Esophagus mucosa (tissue), 1 donor: ENCODE results near the gene RAD51B. TPM values are rescaled to one million over a fixed set of nuclear protein-coding genes. Genes with fewer than 3 reads are reported as not detected.

ENCODE experiments used
- ATAC-seq: fragments of 200-7000 bp; cut with Tn5 transposase; one replicate; pipeline ENCODE4 v1.9.1; 2020
- total RNA-seq: library from RNA; stranded (reverse); gene quantifications from one replicate; pipeline ENCODE4 v1.2.4, GENCODE V29; 2023
- donor health status: DM: yes; HTN: yes; CAD: no.

The RAD51B gene
- total RNA-seq, 1 donor from 2014 or later: 12.2 TPM

DNA sequence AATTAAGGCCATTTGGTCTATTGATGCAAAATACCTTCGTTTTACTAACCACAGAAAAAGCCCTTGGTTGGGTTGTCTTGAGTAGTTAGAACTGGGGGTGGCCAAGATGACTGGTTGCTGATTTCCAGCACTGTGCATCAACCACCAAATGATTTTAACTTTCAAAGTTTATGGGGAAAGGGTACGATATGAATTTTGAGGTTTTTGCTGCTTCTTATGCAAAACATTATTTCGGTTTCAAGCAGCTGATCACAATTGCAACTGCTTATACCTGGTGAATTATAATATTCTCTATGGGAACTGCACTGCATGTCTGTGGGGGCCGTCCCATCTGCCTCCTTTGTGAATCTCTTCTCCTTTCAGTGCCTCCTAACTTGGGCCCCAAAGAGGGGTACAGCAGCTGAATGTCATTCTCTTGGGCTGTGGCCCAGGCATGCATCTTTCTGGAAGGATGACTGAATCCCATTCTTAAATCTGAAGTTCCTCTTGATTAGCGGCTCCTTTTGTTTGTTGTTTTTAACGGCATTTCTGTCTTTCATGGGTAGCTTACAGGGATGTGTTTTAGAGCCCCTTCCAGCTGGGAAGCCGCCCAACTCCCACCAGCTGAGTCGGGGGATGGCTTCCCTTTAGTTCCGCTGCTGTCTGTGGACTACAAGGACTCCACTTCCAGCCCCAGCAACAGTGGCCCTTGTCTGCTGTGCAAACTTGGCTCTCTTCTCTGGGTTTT lies 493.5 kb downstream of the RAD51B start:
- peak; percentile 35 for ATAC-seq

DNA sequence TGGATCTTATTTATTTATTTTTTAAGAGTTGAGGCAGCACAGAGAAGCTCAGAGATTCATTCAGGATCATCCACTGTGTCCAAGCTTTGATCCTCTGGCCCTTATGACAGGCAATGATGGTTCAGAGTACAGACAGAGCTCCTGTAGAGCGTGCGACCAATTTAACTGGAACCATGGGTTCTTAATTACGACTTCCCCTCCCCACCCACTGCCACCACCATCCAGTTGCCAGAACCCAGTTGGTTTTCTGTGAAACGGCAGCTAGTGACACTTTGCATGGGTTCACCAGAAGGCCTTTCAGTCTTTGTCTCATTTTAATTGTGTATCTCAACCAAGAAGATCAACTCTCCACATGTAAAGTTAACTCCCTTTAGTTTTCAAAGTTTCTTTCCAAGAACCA lies 495.1 kb downstream of the RAD51B start:
- no peak for ATAC-seq

DNA sequence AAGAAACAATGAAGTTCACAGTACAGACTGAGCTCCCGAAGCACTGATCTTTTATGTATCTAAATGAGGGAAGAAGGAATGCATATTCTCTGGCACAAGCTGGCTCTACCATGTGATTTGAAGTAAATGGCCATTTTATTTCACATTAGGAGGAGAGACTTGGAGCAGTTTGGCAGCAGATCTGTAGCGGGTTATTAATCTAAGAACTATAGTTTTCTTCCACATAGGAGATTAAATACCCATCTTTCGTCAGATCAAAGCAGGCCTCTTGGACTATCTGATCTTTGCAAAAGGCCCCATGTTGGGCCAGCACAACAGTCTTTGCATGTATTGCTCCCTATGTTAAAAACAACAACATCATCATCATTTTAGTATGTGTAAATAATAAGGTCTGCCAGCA lies 495.5 kb downstream of the RAD51B start:
- no peak for ATAC-seq

DNA sequence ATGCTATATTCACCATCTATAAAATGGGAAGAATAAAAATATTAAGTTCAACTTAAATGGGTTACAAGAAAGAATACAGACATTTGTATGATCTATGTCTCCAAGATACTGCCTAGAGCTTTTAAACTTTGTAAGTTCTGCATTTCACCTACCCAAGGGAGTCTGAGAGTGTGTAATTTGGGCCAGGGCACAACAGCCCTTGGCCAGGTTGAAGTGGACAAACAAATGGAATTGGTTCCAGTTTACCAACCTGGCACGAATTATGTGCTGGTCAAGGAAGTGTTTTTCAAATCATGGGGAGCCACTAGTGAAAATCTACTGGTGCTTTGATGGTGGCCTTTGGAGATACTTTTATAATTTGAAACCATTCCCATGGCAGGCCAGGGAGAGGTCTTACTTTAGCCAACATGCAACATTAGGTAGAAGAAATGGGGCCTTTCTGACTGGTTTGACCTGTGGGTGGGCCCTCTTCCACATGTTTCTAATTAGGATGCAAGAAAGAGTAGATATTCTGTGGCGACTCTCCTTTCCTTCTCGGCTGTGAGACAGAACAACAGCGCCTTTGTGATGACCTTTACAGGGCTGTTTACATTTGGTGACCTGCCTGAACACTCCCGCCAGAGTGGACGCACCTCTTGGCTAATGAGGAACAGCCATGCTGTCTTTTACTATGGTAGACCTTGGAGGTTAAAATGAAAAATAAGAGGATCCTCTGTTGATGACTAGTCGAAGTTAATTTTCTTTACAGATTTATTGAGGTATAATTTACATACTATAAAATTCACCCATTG lies 496.7 kb downstream of the RAD51B start:
- ATAC-seq: no peak

DNA sequence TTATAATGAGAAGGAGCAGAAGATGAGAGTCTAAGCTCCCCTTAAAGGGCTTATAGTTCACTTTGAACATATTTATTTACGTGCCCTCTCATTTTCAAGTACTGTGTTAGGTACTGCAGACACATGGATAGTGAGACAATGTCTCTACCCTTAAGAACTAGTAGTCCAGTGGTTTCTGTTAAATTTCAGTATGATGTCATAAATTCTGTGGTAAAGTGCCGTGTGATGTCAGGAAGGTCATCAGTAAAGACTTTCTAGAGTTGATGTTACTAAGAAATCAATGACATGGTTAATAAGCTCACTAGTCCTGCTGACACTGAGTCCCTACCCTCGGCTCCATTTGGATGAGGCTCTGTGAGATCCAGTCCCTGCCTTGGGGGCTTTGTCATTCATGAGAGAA lies 497.7 kb downstream of the RAD51B start:
- ATAC-seq: no peak

DNA sequence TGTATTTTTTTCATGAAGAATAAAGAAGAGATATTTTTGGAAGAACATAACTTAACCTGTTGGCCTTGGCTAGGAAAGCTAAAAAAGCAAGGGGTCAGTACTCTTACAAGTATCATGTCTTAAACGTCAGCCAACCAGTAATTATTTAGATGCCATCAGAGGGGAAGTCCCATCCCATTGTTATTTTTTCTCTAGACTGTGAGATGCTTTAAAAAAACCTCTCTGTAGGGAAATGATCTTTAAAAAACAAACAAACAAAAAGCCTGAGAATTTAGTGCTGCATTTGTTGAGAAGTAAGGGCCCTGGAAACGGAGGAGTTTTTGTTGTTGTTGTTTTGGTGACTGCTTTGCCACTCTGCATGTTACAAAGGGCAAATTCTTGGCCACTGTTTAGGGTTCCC lies 499.2 kb downstream of the RAD51B start:
- ATAC-seq: no peak

DNA sequence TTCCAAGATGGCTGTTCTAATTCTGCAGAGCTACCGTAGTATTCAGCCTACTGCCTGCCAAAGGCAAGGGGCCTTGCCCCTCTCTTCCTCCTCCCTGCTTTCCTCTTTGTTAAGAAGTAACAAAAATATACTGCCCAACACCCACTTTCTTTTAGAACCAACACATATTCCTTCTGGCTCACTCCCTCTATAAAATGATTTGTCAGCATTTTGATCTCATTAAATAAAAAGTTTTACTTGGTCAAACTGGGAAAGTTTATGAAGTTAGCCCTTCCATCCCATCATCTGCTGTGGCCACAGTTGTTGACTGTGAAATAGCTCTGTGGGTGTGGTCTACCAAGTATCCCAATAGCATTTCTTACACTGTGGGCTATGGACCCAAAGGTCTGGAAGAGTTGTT lies 500.9 kb downstream of the RAD51B start:
- ATAC-seq: no peak

DNA sequence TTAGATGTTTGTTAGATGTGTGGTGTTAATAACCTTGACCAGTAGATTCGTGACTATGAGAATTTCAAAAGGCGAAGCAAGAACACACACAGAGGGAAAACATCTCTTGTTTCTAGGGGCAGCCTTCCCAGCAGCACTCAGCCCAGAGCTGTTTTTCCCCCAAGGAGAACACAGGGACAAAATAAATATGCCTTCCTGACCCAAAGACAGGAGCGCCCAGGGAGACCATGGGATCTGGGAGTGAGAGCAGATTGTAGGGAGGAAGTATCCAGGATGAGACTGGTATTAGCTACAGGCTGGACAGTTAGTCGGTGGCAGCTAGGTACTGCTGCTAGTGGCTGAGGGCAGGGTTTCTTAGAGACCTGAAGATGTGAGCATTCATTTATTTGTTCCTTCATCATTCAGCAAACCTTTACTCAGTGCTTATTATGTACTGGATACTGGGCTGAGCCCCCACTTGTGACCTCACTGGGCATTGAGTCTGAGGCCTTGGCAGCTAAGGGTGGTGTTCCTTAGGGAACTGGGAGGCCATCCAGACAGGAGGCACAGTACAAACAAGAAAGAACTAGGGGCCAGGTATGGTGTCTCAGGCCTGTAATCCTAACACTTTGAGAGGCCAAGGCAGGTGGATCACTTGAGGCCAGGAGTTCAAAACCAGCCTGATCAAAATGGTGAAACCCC lies 503.5 kb downstream of the RAD51B start:
- ATAC-seq: no peak

DNA sequence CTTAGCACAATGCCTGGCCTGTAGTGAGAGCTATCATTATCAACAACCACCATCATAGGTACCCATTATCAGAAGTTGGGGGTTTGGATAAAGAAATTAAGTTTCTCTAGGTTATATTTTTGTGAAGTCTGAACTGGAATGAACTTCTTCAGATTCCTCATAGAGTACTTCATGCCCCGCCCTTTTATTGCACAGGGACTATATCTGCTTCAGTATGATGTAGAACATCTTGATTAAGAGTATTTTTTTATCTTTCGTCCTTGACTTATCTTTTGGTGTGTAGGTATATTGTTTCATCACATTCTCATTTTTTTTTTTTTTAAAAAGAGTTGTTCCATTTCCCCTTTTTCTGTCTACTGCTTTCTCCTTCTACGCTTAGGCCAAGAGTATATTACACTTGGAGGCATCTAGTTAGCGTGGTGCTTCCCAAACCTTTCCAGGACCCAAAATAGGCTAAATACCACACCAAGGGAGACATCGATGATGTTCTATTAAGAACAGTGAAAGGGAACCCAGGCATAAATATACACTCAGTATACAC lies 505.8 kb downstream of the RAD51B start:
- ATAC-seq: no peak

DNA sequence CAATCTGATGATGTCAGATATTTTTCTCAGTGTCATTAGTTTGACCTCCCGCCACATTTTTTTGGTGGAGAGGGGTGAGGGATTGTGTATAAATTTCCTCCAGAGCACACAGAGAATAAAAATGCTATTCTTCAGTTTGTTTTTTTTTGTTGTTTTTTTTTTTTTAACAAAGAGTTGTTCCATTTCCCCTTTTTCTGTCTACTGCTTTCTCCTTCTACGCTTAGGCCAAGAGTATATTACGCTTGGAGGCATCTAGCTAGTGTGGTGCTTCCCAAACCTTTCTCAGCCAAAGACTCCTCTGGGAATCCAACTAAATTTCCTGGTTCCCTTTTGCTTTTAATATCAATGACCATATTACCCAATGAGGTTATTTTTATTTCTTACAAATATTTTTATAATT lies 507.7 kb downstream of the RAD51B start:
- ATAC-seq: no peak

DNA sequence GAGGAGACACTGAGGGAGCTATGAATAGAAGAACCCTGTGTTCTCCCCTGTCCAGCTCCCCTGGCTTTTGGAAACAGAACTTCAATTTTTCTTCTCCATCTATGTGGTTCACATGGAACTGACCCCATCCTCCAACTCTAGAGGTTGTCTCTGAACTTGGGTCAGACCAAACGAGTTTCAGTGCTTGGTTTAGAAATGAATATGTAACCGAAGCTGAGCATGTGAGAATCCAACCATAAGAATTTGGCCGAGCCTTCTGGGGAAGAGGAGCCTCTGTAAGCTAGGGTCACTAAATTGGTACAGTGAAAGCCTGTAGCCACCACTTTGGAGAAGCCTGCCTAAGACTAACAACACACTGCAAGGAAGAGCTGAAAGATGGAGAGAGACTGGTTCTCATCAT lies 508.9 kb downstream of the RAD51B start:
- ATAC-seq: no peak

DNA sequence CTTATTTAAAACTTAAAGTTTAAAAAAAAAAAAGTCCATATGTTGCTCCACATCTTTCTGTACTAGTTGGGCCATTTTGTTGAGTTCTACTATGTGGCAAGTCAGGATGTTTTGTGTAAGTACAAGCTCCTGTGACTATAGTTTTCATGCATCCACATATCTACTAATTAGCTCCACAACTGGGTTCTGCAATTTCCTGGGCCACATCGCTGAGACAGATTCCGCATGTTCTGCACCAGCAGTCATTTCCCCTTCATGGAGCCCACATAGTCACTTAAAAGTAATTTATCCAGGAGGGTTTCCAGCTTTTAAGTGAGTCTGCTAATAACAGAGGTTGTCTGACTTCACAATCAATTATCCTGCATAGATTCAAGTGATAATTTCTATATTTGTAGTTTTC lies 511.8 kb downstream of the RAD51B start:
- no peak for ATAC-seq

DNA sequence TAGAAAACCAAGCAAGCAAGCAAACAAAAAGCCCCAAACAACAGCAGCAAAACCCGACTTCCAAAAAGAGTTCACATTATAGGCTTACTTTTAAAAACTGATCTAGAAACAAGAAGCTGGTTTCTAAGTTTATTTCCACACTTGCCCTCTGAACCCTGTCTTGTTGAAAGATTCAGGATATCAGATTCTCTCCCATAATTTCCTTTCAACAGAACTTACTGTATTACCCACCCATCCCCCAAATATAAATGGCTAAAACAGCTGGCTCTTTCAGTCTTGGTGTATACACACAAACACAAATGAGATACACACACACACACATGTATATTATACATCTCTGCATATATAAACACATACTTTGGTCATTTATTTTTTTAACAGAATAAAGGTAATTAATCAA lies 512.4 kb downstream of the RAD51B start:
- ATAC-seq: no peak

DNA sequence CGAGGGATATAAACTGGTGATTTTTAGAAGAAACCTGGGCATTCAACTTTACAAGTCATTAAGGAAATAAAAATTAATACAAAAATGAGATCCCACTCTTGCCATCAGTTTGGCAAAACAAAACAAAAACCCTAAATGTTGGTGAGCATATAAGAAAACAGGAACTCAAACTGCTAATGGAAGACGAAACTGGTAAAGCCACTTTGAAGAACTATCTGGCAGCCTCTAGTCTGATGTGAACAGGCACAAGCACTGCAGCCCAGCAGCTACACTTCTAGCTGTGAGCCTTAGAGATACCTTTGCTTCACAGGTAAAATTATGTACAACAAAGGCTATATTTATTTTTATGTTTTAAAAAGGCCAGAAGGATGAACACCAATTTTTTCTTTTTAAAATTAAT lies 513.7 kb downstream of the RAD51B start:
- no peak for ATAC-seq

DNA sequence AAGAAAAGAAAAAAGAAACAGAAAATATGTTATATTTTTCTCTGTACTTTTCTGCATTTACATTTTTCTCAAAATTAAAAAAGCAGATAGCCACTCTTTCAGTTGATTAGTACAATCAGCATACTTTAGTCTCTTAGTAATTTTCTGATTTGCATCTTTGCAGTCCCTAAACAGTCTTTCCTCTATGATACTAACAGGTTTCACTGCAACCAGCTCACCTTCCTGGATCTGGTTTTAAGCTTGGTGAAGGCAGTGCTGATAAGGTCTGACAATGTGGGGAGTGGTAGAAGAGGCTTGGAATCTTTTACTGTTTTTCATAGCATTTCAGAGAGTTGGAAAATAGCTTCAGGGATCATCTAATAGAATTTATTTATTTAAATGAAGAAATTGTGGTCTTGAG lies 515.7 kb downstream of the RAD51B start:
- ATAC-seq: no peak

DNA sequence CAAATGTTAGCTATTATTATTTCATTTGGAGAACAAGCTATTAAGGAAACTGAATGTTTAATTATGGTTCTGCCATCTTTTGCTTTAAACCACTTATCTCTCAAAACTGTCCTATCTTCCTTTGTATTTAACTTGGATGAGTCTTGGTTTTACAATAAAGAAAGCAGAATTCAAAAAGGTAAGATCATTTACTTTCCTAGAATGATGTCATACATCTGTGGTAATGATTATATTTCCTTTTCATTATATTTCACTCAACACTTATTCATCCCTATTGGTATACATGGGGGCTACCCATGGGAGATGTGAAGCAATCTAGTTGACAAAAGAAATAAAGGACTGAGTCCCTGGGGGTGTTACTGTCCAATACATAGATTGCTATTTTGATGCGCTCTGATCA lies 516.6 kb downstream of the RAD51B start:
- no peak for ATAC-seq

DNA sequence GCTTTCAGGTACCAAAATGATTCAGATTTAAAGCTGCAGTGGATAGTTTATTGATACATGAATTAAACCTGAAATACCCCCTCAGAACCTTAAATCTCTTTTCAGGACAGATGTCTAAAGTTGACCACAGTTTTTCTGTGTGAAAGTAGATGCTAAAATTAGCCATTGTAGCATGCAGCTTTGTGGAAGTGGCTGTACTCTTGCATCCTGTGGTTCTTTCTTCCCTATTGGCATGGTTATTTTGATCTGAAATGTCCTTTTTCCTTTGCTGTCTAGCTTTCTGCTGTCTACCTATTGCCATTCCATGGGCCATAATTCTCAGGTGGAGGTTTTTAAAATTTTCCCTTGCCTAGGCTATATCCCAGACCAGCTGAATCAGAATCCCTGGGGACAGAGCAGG lies 517.7 kb downstream of the RAD51B start:
- no peak for ATAC-seq

DNA sequence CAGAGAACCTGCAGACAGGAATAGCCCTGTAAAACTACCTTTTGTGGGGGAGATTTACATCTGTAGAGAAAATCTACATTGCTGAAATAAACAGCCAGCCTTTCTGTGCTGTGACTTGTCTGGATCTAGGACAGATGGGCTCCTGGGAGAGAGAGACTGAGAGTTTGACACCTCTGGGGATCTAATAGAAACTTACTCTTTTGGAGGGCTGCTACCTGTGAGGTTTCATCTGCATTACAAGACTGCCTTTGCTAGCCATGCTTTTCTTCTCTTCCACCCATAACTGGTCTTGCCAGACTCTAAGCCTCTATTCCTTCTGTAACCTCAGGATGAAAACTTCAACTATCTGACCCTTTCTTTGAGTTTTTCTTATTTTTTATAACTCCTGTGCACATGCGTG lies 520.7 kb downstream of the RAD51B start:
- ATAC-seq: no peak

DNA sequence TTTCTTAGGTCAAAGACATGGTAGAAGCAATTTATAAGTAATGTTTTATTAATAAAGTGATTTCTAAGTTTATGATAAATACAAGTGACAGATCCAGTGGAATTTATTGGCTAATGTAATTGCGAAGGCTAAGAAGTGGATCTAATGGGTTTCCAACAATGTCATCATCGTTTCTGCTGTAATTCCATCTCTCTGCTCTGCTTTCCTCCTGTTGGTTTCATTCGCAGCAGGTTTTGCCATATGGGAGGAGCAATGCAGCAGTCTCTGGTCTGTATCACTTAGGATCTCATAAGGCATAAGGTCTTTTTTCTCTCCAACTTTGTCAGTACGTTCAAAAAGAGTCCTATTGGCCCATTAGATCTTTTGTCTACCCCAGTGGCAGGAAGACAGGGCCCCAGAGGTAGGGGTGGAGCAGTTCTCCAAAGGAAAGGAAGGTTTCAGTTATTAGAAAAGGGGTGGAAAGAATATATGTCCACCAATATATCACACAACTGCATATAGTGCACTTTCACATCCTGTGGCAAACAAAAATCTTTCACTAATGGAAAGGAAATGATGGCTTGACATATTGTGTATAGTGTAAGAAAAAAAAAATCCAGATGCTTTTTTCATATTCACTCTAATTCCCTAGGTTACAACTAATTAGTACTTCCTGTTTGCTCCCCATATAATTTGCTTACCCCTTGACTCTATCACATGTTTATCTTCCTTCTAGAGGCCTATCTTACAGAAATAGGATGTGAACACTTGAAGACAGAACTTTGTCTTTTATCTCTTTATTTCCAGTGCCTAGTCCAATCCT lies 522.0 kb downstream of the RAD51B start:
- no peak for ATAC-seq

DNA sequence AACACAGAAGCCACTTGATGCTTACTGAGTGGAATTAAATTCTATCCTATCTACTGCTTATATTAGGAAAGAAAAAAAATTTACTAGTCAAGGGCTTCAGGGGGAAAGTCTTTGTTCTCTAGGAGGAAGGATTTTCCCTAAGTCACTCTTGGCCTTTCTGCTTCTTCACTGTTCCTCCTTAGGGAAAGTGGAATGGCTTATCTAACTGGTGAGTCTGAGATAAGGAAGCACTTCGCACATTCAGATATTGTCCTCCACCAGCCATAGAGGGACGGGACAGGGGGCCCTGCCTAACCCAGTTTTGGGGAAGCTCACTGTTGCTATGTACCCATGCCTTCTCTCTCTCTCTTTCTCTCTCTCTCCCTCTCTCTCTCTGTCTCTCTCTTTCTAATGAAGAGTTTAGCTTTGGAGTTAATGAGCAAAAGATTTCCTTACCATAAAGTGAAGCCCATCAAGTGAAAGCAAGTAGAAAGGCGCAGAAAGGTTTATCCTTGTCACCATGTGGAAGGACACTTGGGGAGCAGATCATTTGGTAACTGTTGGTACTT lies 522.7 kb downstream of the RAD51B start:
- ATAC-seq: no peak

DNA sequence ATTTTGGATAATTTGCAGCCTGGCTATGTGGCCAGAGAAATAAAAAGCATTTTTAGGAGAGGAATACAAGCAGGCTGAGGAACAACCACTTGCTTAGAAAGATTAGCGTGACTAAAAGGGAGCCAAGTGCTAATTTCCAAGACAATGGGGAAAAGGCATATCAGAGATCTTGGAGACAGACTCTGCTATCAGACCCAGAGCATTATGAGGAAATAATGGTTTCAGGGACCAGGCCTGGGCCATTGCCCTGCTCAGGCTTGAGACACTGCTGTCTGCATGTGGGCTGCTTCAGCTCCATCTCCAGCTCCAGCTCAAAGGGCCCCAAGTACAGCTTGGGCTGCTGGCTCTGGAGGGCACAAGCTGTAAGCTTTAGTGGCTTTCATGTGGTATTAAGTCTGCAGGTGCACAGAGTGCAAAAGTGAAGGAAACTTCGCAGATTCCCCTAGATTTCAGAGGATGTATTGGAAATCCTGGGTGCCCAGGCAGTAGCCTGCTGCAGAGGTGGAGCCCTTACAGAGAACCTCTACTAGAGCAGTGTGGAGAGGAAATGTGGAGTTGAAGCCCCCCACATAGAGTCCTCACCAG lies 524.0 kb downstream of the RAD51B start:
- no peak for ATAC-seq

DNA sequence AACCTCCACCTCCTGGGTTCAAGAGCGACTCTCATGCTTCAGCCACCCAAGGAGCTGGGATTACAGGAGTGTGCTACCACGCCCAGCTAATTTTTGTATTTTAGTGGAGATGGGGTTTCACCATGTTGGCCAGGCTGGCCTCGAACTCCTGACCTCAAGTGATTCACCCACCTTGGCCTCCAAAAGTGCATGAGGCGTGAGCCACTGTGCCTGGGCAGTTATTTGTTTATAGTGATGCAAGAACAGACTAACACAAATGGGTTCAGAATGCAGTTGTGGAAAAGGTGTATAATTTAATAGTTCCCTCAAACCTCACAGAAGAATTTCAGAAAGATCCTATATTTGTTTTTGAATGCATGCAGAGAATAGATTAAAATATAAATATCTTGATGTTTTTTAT lies 526.2 kb downstream of the RAD51B start:
- ATAC-seq: no peak
